Endothelial cell of umbilical vein (primary cell): Measurements from ENCODE around the gene GINS3. TPM values are rescaled to one million over a fixed set of nuclear protein-coding genes. Genes with fewer than 3 reads are reported as not detected.

Experiments used
- BruUV-seq: library from RNA; stranded (reverse); fragments of 400-500 nt; replicated peaks from 2 replicates; lab custom pipeline; 2021; lab: Mats Ljungman, UMichigan
- CTCF ChIA-PET: fragments of 300-600, 350-600 bp; sonication (Branson Sonifier 250); formaldehyde crosslinking; loops from one replicate; lab custom pipeline; 2021; ENCODE audit warnings: antibody characterized with exemption, inconsistent platforms; lab: Charles Lee
- POLR2A ChIA-PET: fragments of 300-600, 350-600 bp; sonication (Branson Sonifier 250); formaldehyde crosslinking; loops from one replicate; lab custom pipeline; 2021; ENCODE audit warnings: antibody characterized with exemption, inconsistent platforms; lab: Charles Lee
- DNase-seq: peaks from one replicate; pipeline ENCODE4 v3.0.0-alpha.2; 2011; ENCODE audit warnings: low read depth, low spot score
- FAIRE-seq: peaks from 2 replicates; lab custom pipeline; 2011; peaks lifted over from hg19 to GRCh38; lab: Jason Lieb, UNC
- H2AFZ ChIP-seq: 2 replicates; pipeline ENCODE4 v1.6.0; 2012; ENCODE audit warnings: low read depth, low read length, control low read depth, inconsistent platforms
- H3K27ac ChIP-seq: 2 replicates; pipeline ENCODE4 v1.5.1; 2011; ENCODE audit warnings: low read depth, mild to moderate bottlenecking, control low read depth, low read length, moderate library complexity; ENCODE audit not compliant: insufficient read depth
- H3K27me3 ChIP-seq, 2 experiments: 2 replicates each; pipeline versions ENCODE4 v1.6.0 to v1.6.1; 2011; ENCODE audit warnings: low read length in 2 of 2, mixed read lengths in 1 of 2; ENCODE audit not compliant: control insufficient read depth in 2 of 2, insufficient read depth in 2 of 2
- H3K36me3 ChIP-seq, 2 experiments: 2 replicates in 1 of 2; 3 replicates in 1 of 2; pipeline ENCODE4 v1.5.1; 2011; ENCODE audit warnings: low read length in 2 of 2, mild to moderate bottlenecking in 1 of 2, moderate library complexity in 1 of 2; ENCODE audit not compliant: control insufficient read depth in 2 of 2, insufficient read depth in 2 of 2; ENCODE audit errors: extremely low read depth in 1 of 2
- H3K4me1 ChIP-seq: 3 replicates; pipeline ENCODE4 v1.5.1; 2011; ENCODE audit warnings: mild to moderate bottlenecking, low read length; ENCODE audit not compliant: control insufficient read depth, insufficient read depth; ENCODE audit errors: extremely low read depth
- H3K4me2 ChIP-seq: 2 replicates; pipeline ENCODE4 v1.6.1; 2011; ENCODE audit warnings: low read length, control low read depth, mixed read lengths; ENCODE audit not compliant: insufficient read depth
- H3K4me3 ChIP-seq, 3 experiments: fragments of 200-600 bp in 1 of 3; sonication (generic), shearing (Covaris generic) in 1 of 3; replicated peaks in 1 of 3; 2 replicates each; pipeline ENCODE4 v1.5.1; 2011 to 2016; ENCODE audit warnings: control low read depth in 3 of 3, low read length in 3 of 3, mild to moderate bottlenecking in 2 of 3, inconsistent platforms in 1 of 3, low read depth in 1 of 3, moderate library complexity in 1 of 3; ENCODE audit not compliant: insufficient read depth in 1 of 3
- H3K79me2 ChIP-seq: 2 replicates; pipeline ENCODE4 v1.6.0; 2012; ENCODE audit warnings: low read length, inconsistent platforms; ENCODE audit not compliant: control insufficient read depth, insufficient read depth
- H3K9ac ChIP-seq: replicated peaks from 2 replicates; pipeline ENCODE3; 2011; ENCODE audit warnings: low read length, control low read depth; ENCODE audit not compliant: insufficient read depth; ENCODE audit errors: extremely low read depth
- H3K9me1 ChIP-seq: replicated peaks from 3 replicates; pipeline ENCODE4 v1.6.0; 2011; ENCODE audit warnings: mild to moderate bottlenecking, low read length; ENCODE audit not compliant: control insufficient read depth, insufficient read depth; ENCODE audit errors: extremely low read depth
- H3K9me3 ChIP-seq: replicated peaks from 2 replicates; pipeline ENCODE4 v1.5.1; 2012; ENCODE audit warnings: low read length, inconsistent platforms; ENCODE audit not compliant: control insufficient read depth, insufficient read depth
- H4K20me1 ChIP-seq: replicated peaks from 2 replicates; pipeline ENCODE3; 2011; ENCODE audit warnings: mild to moderate bottlenecking, low read length; ENCODE audit not compliant: control insufficient read depth, insufficient read depth; ENCODE audit errors: extremely low read depth
- EZH2 ChIP-seq: IDR thresholded peaks from 2 replicates; pipeline ENCODE4 v1.6.1; 2012; ENCODE audit warnings: borderline replicate concordance, low read depth, mild to moderate bottlenecking, moderate library complexity, low read length, inconsistent platforms; ENCODE audit not compliant: severe bottlenecking
- FOS ChIP-seq: IDR thresholded peaks from 2 replicates; pipeline ENCODE4 v1.6.1; 2011; ENCODE audit warnings: mild to moderate bottlenecking, low read length, moderate library complexity, borderline replicate concordance; ENCODE audit not compliant: insufficient read depth
- GATA2 ChIP-seq: IDR thresholded peaks from 2 replicates; pipeline ENCODE4 v1.7.0; 2011; ENCODE audit warnings: low read depth, mild to moderate bottlenecking, moderate library complexity, mixed read lengths, low read length; ENCODE audit not compliant: insufficient read length, insufficient read depth
- JUN ChIP-seq: IDR thresholded peaks from 2 replicates; pipeline ENCODE4 v1.6.1; 2011; ENCODE audit warnings: borderline replicate concordance, low read depth; ENCODE audit not compliant: insufficient read length, insufficient read depth
- MYC ChIP-seq: IDR thresholded peaks from one replicate; pipeline ENCODE4 v1.6.1; 2011; ENCODE audit warnings: mild to moderate bottlenecking, low read depth, low read length
- POLR2A ChIP-seq: IDR thresholded peaks from 2 replicates; pipeline ENCODE4 v1.6.1; 2012; ENCODE audit warnings: low read depth, mild to moderate bottlenecking, control low read depth, low read length
- POLR2AphosphoS5 ChIP-seq: IDR thresholded peaks from 2 replicates; pipeline ENCODE4 v1.6.1; 2012; ENCODE audit warnings: low read depth, mild to moderate bottlenecking, control low read depth, low read length, moderate library complexity; ENCODE audit not compliant: insufficient read depth
- dilution Hi-C: fragments of 300-500 bp; cut with MboI; formaldehyde crosslinking; loops from one replicate; pipeline ENCODE4 v1.15.0; 2019; ENCODE audit warnings: low sequenced_read_pairs; ENCODE audit not compliant: extremely low pct_ligation_motif_present
- intact Hi-C: fragments of 100-400 bp; cut with micrococcal nuclease; formaldehyde crosslinking; loops from one replicate; pipeline ENCODE4 v1.10.0; 2022
- polyA plus RNA-seq, 4 experiments: library from polyadenylated mRNA; depleted of rRNA in 3 of 4; stranded (reverse) in 3 of 4; unstranded in 1 of 4; fragments of >200 nt; gene quantifications; 2 replicates each; pipeline versions ENCODE4 v1.2.1 to v1.2.3, GENCODE V29; 2011 to 2012; ENCODE audit warnings: missing spikeins in 1 of 4
- total RNA-seq: library from RNA; stranded (reverse); gene quantifications from 2 replicates; pipeline ENCODE4 v1.2.3, GENCODE V29; 2021
- TF ChIP-seq, protein P1 (sequence below), 2 donors: IDR thresholded peaks; 1 replicate in 1 of 2; 2 replicates in 1 of 2; pipeline ENCODE4 v1.5.1; 2011; ENCODE audit warnings: low read length in 2 of 2, mild to moderate bottlenecking in 2 of 2, moderate library complexity in 2 of 2, control low read depth in 1 of 2, inconsistent platforms in 1 of 2, low read depth in 1 of 2; ENCODE audit not compliant: insufficient read depth in 1 of 2; ENCODE audit errors: extremely low read depth in 1 of 2
- TF ChIP-seq, protein P2 (sequence below): IDR thresholded peaks from 2 replicates; pipeline ENCODE4 v1.6.1; 2011; ENCODE audit not compliant: insufficient read depth, insufficient read length

GINS3 gene
- total and polyA plus RNA-seq, 2 donors (not counting 3 experiments of a cell fraction or from before 2014, with no cell fraction given), result 17.2 to 24.1 TPM

DNA sequence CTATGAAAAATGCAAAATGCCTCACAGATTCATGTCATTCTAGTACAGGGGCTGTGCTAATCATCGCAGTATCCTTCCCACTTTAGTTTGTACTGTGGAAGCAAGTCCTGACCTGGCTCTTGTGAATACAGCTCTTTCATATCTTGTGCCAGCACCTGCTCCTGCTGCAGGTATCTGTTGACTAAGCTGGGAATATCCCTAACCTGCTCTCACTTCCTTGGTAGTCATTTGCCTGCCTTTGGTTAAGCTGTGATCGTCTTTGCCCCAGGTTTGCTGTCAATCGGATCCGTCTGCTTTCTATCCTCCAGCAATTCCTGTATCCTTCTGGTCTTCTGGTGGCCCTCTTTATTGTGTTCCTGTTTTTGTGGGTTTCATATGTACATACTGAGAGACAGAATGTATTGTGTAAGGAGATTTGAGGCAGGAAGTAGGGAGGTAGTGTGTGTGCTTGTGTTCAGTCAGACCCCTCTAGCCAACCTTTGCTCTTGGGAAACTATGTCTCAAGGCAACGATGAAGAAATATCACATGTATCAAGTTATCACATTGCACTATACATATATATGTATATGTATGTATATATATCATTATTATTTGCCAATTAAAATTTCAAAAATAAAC, 7.7 kb upstream of the GINS3 start:
- Histone ChIP-seq H3K4me1 (peaks cover 4% of the 10 kb centered on the region), H3K27ac (no peak overlapping the region), H3K79me2 (no peaks in the 10 kb centered on the region), H3K27me3 (no peaks in the 10 kb centered on the region), H3K9me3 (no peaks in the 10 kb centered on the region), H3K36me3 (no peaks in the 10 kb centered on the region), H3K9ac (no peak overlapping the region), H4K20me1 (no peaks in the 10 kb centered on the region), H3K4me2 (no peak overlapping the region), H3K9me1 (no peaks in the 10 kb centered on the region), H2AFZ (no peak overlapping the region), H3K4me3 (no peak overlapping the region)
- TF ChIP-seq MYC (no peak), JUN (no peak), POLR2A (no peak), POLR2AphosphoS5 (no peak), EZH2 (no peak), GATA2 (no peak), FOS (no peak)
- TF ChIP-seq, protein P1, sequence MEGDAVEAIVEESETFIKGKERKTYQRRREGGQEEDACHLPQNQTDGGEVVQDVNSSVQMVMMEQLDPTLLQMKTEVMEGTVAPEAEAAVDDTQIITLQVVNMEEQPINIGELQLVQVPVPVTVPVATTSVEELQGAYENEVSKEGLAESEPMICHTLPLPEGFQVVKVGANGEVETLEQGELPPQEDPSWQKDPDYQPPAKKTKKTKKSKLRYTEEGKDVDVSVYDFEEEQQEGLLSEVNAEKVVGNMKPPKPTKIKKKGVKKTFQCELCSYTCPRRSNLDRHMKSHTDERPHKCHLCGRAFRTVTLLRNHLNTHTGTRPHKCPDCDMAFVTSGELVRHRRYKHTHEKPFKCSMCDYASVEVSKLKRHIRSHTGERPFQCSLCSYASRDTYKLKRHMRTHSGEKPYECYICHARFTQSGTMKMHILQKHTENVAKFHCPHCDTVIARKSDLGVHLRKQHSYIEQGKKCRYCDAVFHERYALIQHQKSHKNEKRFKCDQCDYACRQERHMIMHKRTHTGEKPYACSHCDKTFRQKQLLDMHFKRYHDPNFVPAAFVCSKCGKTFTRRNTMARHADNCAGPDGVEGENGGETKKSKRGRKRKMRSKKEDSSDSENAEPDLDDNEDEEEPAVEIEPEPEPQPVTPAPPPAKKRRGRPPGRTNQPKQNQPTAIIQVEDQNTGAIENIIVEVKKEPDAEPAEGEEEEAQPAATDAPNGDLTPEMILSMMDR (IDR thresholded peaks at IDR 0.05; ENCODE audit: extremely low read depth in 1 of 2, insufficient read depth in 1 of 2, low read depth in 1 of 2, low read length in 2 of 2), result no peak
- TF ChIP-seq, protein P2, sequence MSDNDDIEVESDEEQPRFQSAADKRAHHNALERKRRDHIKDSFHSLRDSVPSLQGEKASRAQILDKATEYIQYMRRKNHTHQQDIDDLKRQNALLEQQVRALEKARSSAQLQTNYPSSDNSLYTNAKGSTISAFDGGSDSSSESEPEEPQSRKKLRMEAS, result no peak
- DNase-seq (no peak), FAIRE-seq (no peak)
- CTCF ChIA-PET, result no interaction called here
- intact Hi-C loops, result no loop called here
- dilution Hi-C loops, result no loop called here
- BruUV-seq, result no TSS peak
- POLR2A ChIA-PET, result no interaction called here
